ENCODE measurements around the gene SMIM36.

DNA sequence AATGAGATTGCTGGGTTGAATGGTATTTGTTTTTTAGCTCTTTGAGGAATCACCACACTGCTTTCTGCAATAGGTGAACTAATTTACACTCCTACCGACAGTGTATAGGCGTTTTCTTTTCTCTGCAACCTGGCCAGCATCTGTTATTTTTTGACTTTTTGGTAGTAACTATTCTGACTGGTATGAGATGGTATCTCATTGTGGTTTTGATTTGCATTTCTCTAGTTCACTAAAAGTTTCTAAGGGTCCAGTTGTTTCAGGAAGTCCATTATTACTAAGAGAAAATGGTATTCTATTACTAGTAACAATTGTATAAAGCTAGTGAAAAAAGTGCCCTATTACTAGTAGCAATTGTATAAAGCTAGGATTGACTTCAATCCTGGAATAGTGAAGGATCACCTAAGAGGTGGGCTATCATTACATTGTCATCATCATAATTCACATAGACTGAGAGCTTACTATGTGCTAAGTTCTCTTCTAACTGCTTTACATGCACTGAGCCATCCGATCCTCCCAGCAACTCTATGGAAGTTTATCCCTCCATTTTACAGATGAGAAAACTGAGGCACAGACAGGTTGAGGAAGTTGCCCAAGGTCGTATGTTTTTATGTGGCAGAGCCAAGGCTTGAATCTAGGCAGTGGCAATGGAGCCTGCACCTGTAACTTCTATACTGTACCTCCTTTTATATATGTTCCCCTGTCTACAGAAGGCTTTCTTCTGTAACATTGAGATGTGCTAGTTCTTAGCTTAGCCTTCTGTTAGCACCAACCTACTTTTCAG lies 13.4 kb upstream of the SMIM36 start:
- TF ChIP-seq, protein P1, sequence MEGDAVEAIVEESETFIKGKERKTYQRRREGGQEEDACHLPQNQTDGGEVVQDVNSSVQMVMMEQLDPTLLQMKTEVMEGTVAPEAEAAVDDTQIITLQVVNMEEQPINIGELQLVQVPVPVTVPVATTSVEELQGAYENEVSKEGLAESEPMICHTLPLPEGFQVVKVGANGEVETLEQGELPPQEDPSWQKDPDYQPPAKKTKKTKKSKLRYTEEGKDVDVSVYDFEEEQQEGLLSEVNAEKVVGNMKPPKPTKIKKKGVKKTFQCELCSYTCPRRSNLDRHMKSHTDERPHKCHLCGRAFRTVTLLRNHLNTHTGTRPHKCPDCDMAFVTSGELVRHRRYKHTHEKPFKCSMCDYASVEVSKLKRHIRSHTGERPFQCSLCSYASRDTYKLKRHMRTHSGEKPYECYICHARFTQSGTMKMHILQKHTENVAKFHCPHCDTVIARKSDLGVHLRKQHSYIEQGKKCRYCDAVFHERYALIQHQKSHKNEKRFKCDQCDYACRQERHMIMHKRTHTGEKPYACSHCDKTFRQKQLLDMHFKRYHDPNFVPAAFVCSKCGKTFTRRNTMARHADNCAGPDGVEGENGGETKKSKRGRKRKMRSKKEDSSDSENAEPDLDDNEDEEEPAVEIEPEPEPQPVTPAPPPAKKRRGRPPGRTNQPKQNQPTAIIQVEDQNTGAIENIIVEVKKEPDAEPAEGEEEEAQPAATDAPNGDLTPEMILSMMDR (IDR thresholded peaks at IDR 0.05) = no peak
- TF ChIP-seq POLR2A (IDR thresholded peaks at IDR 0.05) = no peak
